ENCODE results near the gene GPBAR1.

DNA sequence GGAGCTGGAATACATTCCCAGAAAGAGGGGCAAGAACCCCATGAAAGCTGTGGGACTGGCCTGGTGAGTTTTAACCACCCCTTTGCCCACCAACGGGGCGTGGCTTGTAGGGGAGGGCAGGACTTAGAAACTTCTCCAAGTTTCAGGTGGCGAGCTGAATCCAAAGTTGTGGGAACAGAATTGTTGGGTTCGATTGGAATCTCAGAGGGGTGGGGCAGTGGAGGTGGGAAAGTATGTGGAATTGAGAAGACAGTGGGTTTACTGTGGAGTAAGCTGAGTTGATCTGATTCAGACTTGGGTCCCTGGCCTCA is 10.6 kb downstream of the GPBAR1 start:
- TF ChIP-seq YY1 (IDR thresholded peaks at IDR 0.05; ENCODE audit: insufficient read depth, insufficient read length) (no peak), SUZ12 (IDR thresholded peaks at IDR 0.05; ENCODE audit: extremely low read depth, insufficient read depth, insufficient read length) (no peak), ZNF274 (IDR thresholded peaks at IDR 0.05; ENCODE audit: low read depth, low read length) (no peak)
